Left hindlimb (tissue), 1 donor: ENCODE data around the gene CRMP1.

Source experiments
- DNase-seq: peaks from one replicate; pipeline ENCODE4 v3.0.0-alpha.2; 2018

CRMP1 gene

DNA sequence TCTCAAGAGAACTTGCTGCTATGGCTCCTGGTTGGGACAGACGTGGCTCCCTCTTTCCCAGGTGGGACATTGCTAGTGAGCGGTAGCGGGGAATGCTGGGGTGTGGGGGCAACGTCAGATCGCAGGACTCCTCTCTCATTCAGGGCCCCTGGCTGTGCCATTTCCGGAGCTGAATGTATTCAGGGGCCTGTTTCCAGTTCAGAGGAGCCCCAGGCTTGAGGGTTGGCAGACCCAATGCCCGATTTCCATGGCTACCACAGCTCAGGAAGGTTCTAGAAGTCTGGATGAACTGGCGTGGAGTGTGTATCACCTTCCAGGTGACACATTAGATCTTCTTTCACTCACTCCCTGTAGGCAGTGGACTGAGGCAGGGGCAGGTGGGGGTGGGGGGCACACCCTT, 26.2 kb upstream of the CRMP1 start:
- no peak for DNase-seq

DNA sequence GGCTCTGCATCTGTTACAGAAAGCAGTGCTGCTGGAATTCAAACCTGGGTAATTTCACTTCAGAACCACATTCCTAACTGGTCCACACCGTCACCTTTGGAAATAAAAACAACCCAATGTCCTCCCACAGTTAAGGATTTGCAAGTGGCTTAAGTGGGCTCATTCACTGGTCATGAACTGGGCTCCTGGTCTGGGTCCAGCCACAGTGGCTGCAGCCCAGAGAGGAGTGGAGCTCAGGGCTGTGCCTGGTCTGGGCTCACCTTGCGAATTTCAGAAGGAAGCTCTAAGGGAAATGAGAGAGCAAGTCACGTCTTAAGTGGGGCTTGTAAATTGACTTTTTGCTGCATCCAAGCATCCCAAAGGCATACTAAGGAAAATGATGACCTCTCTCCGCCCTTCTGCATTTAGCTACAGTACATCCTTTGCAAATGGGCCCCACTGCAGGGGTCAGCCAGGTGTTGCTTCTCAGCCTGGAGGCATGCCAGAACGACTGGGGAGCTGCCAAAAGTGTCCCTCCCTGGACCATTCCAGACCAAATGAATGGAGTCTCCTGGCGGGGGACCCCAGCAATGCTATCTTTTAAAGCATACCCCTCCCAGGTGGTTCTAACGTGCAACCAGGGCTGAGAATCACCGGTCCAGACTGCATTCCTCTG, 25.6 kb upstream of the CRMP1 start:
- no peak for DNase-seq

DNA sequence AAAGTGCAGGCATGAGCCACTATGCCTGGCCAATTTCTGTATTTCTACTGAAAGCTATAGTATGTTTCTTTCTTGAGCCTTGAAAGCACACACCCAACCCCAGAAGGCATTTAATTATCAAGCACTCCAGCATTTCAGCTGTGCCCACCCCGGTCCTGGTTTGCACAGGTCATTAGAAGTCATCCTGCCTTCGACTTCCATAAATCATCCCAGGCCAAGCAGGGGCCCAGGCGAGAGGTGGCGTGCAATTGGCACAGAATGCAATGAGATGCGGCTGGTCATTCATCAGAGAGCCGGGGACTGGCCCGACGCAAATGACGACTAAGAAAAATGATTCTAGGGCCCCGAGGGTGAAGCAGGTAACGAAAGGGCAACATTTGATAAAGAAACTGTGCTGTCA, 24.8 kb upstream of the CRMP1 start:
- no peak for DNase-seq

DNA sequence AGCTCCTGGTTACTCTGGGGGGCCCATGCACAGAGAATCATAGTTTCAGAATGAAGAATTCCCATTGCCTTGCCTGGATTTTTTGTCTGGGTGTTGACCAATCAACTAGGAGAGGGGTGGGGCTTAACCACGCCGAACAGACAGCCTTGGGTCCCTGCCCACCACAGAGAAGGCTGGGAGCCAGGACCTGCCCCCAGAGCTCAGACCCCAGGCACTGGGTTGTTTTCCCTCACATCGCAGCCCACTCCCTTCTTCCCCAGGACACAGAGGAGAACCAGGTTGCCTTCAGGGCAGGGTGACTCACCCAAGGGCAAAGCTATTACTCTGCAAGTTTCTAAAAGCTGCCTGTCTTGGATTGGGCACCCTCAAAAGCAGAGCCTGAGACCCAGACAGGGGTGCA, 23.3 kb upstream of the CRMP1 start:
- no peak for DNase-seq

DNA sequence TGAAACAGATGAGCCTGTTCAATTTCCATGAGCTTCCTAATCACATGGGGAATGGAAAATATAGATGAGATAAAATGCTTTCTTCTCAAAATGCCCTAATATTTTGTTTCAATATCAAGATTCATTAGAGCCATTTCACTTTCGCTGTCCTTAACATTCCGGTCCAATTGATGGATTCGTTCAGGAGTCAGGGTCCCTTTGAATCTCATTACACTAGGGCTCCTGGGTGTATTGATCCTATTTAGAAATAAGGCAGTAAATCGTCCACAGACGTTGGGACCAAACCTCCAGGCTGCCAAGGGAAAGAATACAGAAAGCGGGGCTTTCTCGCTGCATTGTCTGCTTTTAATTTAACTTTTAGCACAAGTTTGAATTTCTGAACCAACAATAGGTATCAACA, 20.6 kb upstream of the CRMP1 start:
- DNase-seq: no peak

DNA sequence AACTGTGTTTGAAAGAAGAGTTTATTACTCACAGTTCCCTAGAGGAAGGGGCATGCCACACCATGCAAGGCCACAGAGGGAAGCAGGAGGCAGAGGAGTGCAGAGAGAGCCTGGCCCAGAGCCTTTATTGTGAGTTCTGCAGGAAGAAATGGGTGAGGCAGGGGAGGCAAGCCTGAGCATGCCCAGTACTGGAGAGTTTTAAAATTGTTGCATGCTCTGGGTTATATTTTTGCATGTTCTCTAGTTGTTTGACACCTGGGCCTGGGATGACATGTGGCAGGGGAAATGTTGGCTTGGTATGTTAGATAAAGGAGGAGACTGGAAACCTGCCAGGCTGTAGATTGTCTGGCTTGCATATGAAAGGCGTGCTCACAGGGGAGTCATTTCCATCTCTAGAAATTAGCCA, 19.7 kb upstream of the CRMP1 start:
- DNase-seq: no peak

DNA sequence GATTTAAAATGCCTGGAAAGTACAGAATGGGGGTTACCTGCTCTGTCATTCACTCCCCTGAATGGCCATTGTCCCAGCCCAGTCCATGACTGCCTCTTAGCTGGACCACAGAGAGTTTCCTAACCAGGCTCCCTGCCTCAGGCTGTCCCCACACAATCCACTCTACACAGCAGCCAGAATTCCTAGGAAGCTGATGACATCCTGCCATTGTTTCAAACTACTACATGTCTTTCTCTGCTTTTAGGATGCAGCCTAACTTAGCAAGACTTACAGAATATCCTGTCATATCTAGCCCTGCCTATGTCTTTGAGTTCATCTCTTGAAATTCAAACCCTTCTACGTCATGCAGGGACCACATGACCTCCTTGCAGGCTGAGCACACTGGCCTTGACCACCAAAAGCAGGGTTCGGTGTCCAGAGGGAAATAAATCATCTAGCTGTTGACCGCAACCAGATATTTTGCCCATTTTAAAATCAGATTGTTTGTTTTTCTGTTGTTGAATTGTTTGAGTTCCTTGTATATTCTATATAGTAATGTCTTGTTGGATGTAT, 16.1 kb upstream of the CRMP1 start:
- no peak for DNase-seq

DNA sequence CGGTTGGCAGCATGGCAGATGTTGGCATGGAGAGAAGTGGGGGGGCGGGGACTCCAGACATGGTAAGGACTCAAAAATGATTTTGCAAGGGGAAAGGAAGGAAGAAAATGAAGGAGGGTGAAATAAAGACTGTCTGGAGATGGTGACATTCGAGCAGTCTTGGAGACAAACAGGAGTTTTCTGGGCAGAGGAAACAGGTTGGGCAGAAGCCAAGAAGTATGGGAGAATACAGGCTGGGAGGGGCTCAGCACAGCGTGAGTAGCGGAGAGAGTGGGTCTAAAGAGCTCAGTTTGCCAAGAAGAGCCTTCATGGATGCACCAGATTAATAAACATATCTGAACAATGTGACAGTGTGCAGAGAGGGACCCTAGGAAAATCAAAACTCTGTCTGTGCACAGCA, 13.3 kb upstream of the CRMP1 start:
- DNase-seq: no peak

DNA sequence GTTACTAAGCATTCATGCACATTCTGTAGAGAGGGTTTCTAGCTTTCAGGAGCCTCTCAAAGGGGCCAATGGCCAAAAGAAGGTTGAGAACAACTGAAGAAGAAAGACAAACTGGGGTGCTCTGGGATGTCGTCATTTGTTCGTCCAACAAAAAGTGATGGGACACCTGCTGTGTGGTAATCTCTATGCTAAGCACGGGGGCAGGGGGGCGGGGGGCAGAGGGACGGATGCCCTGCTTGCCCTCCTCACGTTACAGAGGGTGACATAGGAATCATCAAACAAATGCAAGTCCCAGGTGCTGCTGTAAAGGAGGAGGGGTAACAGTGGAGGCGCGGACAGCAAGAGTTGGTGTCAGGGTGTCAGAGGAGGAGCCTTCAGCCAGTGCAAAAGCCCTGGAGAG, 12.8 kb upstream of the CRMP1 start:
- DNase-seq: no peak

DNA sequence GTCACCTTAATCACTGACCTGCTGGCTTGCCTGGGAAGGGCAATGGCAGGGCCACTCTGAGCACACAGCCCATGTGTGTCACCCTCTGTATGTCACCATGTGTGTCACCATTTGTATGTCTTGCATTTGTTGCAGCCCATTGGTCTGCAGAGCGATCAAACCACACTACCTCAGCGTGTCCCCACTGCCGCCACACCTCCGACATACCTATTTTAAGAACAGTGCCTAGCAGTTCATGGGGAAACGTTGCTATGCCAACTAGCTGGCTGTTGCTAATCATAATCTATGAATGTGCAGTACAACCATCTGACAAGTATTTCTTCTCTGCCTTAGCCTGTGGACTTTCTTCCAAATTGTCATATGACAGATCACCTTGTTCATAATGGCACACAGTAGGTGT, 8.0 kb upstream of the CRMP1 start:
- DNase-seq: no peak

DNA sequence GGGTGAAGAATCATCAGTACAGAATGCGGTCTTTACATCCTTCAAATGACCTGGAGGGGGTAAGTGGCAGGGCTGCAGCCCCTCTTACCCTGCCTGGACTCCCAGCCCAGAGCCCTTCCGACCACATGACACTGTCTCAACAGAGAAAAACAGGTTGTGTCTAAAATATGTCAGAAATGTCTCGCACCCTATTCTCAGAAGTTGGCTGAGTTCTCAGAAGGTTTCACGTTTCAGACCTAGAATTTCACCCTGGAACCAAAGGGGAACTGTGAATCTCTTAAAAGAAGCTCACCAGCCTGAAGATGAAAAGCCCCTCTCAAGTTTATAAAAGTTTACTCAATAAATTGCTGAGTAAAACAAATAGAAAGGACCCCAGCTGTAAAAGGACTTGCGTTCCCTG, 7.0 kb upstream of the CRMP1 start:
- no peak for DNase-seq

DNA sequence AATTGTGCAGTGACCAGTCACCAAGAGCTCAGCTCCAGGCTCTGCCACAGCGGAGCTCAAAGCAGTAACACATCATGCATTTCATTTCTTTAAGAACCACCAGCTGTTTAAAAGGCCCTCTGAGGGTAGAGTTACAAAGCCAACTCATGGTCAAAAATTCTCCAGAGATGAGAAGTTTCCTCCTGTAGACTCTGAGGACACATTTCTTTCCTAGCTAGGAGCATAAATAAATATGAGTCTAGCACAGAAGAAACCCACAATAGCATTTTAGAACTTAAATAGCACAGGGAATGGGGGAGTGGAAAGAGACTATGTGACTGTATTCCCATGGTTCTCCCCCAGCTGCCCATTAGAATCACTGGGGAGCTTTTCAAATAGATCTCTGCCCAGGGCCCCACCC, 6.5 kb upstream of the CRMP1 start:
- no peak for DNase-seq

DNA sequence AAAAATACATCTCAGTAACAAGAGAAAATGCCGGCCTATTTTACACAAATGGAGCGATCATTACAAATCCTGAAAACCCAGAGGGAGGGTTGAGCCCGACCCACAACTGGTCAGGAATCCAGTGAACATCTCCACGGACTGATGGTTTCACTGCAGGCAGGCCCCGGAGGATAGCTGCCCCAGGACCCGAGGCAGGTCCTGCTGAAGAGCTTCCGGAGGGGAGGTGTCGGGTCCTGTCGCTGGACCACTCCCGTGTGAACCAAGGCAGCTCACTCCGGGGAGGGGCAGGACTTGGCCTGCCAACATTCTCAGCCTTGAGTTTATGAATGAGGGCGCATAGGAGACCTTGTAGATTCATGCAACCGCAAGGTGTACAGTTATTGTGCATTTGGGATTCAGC, 4.8 kb upstream of the CRMP1 start:
- DNase-seq: no peak

DNA sequence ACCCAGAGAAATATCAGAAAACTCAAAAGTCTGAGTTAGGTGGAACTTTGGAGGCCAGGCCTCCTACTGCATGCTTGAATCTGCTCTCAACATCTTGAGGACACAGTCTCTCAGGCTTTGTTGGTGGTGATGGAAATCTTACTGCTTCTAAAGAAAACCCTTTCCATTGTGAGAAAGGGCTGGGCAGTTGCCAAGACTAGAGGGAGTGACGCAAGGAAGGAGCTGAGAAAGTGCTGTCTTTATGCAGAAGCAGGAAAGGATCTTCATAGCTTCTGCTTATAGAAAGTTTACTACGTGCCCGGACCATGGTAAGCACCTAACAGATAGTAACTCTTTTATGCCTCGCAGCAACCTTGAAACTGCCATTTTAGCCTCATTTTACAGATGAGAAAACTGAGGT, 2.4 kb upstream of the CRMP1 start:
- DNase-seq: no peak

DNA sequence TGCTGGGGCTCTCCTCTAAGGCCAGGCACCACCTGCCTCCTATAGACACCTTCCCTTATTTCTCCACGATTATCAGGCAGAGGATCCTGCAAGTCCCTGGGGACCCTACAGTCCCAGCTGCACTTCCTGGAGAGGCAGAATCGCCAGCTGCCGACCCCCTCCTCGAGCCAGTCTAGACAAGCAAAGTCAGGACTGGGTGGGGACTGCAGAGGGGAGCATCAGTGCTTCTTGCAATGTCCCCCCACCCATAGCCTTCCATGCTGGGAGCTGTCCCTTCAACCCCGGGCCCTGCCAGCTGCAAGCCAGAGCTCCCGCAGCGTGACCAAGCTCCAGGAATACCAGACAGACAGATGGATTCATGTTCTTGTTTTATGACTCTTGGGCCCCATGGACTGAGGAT, 1.4 kb upstream of the CRMP1 start:
- no peak for DNase-seq

DNA sequence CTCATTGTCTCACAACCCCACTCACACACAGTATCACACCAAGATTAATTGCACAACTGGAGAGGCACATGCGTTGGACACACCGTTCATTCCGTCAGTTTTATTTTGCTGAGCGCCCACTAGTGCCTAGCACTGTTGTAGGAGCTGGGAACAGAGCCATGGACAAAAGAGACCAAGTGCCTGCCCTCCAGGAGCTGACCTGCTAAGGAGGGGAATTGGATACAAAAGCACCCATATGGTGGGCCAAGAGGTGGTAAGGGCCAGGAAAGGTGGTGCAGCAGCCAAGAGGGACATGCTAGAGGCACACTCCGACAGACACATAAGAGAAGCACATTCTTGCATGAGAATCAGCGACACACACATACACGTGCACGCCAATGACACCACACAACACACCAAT, 705 bp upstream of the CRMP1 start:
- no peak for DNase-seq

DNA sequence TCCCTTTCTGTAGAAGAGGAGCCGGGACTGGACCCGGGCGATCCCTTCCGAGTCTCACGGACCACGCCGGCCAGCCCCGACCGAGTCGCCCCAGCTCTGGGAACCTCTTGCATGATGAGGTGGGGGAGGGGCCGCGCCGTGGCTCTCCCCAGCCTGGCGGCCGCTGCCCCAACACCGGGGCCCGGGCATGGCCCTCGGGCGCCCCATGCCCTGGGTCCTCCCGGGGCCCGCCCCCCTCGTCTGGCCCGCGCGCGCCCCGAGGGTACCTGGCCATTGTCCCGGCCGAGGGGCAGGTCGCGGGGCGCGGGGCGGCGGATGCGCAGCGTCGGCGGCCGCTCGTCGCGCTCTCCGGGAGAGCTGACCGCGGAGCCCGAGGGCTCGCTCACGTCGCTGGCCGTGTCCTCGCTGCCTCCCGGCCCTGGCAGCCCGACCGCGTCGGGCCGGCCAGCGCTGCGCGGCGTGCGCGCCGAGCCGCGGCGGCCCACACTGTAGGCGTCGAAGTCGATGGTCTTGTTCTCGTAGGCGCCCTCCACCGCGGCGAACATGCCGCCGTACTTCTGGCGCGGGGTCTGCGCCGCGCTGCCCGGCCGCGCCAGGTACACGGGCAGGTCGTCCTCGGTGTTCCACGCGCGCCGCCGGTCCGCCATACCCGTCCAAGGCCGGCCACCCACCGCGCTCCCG, 423 bp downstream of the CRMP1 start:
- no peak for DNase-seq

DNA sequence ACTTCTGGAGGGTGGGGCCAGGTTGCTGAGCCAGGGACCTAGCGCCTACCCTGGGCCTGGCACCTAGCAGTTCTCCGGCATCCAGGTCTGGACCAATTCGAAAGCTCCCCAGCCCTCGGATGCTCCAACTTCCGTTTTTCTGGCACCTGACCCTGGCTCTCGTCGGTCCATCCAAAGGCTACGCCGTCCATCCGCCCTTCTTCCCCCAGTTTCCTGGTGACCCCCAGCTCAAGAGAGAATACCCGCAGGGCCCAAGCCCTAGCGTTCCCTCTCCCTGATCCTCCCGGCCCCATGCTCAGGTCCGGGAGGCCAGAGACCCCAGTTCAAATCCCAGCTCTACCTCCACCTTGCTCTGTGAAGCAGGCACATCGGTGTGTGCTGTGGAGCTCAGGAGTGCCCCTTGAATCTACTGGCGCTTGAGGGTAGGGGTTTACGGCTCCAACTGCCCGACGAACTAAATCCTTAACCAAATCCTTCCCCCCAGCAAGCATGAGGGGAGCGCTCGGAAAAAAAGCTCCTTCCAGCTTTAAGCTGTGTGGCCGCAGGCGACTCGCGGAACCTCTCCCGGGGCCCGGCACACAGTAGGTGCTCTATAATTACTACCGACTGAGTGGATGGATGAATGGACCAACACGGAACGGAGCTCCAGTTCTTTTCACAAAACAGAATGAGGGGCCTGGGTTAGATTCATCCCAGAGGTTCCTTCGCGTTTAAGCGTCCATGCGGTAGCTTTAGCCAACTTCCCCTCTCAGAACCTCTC, 1.1 kb downstream of the CRMP1 start:
- DNase-seq: no peak

DNA sequence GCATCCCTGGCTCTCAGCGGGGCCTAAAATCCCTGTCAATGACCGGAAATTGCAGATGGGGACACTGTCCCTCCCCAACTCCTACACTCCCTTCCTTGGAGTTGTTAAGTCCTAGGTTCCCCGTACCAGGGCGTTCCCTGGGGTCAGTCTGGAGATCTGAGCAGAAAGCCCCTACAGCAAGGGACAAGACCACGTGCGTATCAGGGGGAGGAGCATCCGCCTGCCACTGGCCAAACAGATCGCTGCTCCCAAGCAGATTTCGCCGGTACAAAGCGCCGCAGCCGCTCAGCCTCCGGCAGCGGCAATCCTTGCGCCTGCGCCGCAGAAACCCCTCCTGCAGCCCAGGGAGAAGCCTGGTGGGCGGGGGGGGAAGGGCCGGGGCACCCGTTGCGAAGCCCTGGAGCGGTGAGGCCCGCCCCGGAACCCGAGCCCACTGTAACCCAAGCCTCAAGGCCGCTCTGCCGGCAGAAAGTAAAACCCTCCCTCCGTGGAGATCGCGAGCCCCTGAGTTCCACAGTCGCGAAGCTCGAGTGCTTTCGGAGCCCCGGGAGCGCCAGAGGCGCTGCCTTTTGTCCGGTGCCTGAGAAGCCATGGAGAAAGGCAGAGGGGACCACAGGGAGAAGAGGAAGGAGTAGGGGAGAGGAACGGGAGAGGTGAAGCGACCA, 2.7 kb downstream of the CRMP1 start:
- no peak for DNase-seq

DNA sequence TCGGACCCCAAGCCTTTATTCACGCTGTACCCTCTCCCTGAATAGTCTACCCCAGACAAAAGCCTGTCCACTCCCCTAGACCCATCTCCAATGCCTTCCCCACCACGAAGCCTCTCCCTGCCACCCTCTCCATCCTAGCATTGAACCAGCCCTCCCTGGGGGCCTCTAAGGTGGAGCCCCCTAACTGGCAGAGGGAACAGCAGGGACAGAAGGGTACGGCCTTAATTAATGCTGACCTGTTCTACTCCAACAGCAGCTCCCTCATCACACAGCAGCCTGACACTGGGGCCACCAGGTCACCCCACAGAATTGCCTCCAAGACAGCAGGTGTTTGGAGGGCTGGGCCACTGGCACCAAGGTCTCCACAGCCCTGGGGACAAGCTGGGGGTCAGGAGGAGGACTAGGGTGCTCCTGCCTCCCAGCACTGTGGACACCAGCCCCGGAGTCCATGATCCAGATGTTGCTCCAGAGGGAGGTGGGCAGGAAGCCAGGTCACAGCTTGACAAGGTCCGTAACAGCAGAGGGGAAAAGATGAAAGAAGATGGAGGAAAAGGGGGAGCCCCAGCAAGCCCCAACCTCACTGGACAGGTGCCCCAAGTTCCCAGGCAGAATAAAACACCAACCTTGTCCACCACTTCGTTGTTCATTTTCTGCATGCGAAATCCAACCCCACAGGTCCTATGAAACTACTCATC, 3.7 kb downstream of the CRMP1 start:
- DNase-seq: no peak

DNA sequence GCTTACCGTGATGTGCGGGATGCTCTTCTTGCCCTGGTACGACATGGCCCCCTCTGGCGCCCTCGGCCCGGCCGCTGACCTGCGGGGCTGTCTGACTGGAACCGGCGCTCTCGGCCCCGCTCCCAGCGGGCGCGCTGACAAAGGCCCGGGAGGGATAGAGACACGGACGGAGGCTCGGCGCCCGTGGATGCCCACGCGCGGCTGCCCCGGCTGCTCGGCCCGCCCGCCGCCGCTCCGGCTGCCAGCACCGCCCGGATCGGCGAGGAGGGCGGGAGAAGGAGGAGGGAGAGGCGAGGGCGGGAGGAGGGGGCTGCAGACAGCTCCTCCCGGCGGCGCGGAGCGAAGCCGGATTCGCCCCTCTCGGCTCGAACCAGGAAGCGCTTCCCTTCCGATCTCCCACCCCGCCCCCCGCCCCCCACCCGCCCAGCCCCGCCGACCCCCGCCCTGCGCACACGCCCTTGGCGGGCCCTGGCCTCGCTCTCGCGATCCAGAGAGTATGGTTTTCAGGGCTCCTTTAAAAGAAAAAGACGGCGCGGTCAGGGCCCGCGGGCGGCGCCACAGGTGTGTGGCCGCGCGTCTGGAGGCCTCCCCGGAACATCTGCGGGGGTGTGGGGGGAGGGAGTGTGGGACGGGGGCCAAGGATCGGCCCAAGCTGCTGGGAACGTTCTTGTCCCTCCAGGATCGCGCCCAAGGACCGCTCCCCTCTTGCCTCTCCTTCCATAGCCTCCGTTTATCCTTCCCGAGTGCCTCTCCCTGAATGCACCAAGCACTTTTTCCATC, 4.5 kb downstream of the CRMP1 start:
- peak; percentile 64 for DNase-seq
